ENCODE measurements around the gene IFI27L1. TPM values are rescaled to one million over a fixed set of nuclear protein-coding genes. Genes with fewer than 3 reads are reported as not detected.

The IFI27L1 gene
- total RNA-seq, 4 donors from 2014 or later, result 6.2 to 22.6 (median 10.3) TPM

DNA sequence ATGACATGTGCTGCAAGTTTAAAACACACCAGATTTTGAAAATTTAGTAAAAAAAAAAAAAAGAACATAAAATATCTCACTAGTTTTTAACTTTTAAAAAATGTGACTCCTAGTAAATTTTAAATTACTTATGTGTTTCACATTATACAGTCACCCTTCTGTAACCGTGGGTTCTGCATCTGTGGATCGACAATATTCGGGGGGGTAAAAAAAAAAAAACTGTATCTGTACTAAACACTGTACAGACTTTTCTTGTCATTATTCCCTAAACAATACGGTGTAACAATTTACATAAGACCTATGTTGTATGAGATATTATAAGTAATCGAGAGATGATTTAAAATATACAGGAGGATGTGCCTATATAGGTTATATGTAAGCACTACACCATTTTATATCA lies 3.3 kb upstream of the IFI27L1 start:
- WGBS, 2 donors, result 77 to 80% methylated on average over 5 of the region's 5 CpGs
- intact Hi-C loops (cut with DNase I; ENCODE audit: low total_unique reads), result no loop called here
- TF ChIP-seq, protein P1, sequence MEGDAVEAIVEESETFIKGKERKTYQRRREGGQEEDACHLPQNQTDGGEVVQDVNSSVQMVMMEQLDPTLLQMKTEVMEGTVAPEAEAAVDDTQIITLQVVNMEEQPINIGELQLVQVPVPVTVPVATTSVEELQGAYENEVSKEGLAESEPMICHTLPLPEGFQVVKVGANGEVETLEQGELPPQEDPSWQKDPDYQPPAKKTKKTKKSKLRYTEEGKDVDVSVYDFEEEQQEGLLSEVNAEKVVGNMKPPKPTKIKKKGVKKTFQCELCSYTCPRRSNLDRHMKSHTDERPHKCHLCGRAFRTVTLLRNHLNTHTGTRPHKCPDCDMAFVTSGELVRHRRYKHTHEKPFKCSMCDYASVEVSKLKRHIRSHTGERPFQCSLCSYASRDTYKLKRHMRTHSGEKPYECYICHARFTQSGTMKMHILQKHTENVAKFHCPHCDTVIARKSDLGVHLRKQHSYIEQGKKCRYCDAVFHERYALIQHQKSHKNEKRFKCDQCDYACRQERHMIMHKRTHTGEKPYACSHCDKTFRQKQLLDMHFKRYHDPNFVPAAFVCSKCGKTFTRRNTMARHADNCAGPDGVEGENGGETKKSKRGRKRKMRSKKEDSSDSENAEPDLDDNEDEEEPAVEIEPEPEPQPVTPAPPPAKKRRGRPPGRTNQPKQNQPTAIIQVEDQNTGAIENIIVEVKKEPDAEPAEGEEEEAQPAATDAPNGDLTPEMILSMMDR (IDR thresholded peaks at IDR 0.05), result no peak
- no peak for TF ChIP-seq POLR2A (IDR thresholded peaks at IDR 0.05)
- no peak overlapping the region for H3K4me3 ChIP-seq (ENCODE audit: low read depth, poor library complexity, severe bottlenecking)
- DNase-seq (ENCODE audit: low spot score in 2 of 2), result no peak

DNA sequence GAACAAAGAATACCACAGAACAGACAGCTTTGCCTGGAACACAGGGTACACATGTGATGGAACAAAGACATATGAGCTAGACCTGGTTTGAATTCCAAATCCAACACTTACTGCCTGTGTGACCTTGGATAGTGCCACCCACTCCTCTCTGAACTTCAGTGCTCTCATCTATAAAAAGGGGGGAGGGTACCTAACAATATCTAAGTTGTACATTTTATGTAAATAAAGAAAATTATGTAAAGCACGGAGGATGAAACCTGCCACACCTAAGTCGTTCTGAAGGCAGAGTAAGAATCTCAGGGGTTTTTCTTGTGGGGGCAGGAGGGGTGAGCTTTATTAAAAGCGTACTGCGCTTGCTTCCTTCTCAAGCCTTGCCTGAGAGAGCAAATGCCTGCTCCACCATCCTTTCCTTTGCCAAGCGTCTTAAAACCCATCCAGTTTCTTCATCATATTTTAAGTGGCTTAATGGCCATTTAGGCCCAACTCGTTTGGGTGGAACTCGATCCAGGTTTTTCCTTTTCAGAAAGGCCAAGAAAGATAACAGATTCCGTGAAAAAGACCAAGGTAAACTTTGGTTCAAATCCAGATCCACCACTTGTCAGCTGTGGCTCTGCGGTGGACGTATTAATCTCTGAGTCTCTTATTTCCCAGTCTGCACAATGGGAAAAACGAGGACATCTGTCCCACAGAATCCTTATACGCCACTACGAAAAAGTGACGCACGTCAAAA lies 1.1 kb upstream of the IFI27L1 start:
- TF ChIP-seq POLR2A (IDR thresholded peaks at IDR 0.05), result no peak
- TF ChIP-seq, protein P1 (IDR thresholded peaks at IDR 0.05), result no peak
- peak overlapping the region; percentile 92 for H3K4me3 ChIP-seq (ENCODE audit: low read depth, poor library complexity, severe bottlenecking)
- intact Hi-C loops (cut with DNase I; ENCODE audit: low total_unique reads), result no loop called here
- WGBS, 2 donors, result 2 to 3% methylated on average over 15 of the region's 15 CpGs
- no peak for DNase-seq (ENCODE audit: low spot score in 2 of 2)

DNA sequence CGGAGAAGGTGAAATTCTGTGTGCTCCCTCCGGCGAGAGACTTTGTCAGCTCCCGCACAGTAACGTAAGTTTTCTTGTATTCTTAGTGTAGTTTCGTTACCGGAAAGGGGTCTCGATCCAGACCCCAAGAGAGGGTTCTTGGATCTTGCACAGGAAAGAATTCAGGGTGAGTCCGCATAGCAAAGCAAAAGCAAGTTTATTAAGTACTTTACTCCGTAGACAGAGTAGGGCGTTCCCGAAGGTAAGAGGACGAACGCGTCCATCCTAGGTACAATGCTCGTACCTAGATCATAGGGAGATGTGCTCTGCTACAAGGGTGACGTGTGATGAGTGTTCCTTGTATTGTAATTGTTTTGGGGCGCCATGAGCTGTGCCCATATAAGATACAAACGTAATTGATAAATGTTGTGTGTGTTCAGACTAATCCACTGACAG lies 293 bp downstream of the IFI27L1 start:
- TF ChIP-seq, protein P1 (IDR thresholded peaks at IDR 0.05), result no peak
- TF ChIP-seq POLR2A (IDR thresholded peaks at IDR 0.05), result no peak
- peak overlapping the region; percentile 92 for H3K4me3 ChIP-seq (ENCODE audit: low read depth, poor library complexity, severe bottlenecking)
- intact Hi-C loops (cut with DNase I; ENCODE audit: low total_unique reads), result no loop called here
- WGBS, 2 donors, result 0 to 1% methylated on average over 19 of the region's 19 CpGs
- no peak for DNase-seq (ENCODE audit: low spot score in 2 of 2)

GRCh38 chr14:94087891-94088290 lies 6.8 kb downstream of the IFI27L1 start:
- WGBS, 2 donors, result 43 to 88% methylated on average over 4 of the region's 4 CpGs
- no peak for DNase-seq (ENCODE audit: low spot score in 2 of 2)
- intact Hi-C loops (cut with DNase I; ENCODE audit: low total_unique reads), result no loop called here
- H3K4me3 ChIP-seq (ENCODE audit: low read depth, poor library complexity, severe bottlenecking), result no peak overlapping the region
- TF ChIP-seq POLR2A (IDR thresholded peaks at IDR 0.05), result no peak
- TF ChIP-seq, protein P1 (IDR thresholded peaks at IDR 0.05), result no peak

- WGBS, 2 donors, result 85 to 86% methylated on average over 5 of the region's 5 CpGs
- intact Hi-C loops (cut with DNase I; ENCODE audit: low total_unique reads), result no loop called here
- TF ChIP-seq, protein P1 (IDR thresholded peaks at IDR 0.05), result no peak
- TF ChIP-seq POLR2A (IDR thresholded peaks at IDR 0.05), result no peak
- DNase-seq (ENCODE audit: low spot score in 2 of 2), result no peak
- H3K4me3 ChIP-seq (ENCODE audit: low read depth, poor library complexity, severe bottlenecking), result no peak overlapping the region
Measured at GRCh38 chr14:94088516-94088915, 7.4 kb downstream of the IFI27L1 start.

DNA sequence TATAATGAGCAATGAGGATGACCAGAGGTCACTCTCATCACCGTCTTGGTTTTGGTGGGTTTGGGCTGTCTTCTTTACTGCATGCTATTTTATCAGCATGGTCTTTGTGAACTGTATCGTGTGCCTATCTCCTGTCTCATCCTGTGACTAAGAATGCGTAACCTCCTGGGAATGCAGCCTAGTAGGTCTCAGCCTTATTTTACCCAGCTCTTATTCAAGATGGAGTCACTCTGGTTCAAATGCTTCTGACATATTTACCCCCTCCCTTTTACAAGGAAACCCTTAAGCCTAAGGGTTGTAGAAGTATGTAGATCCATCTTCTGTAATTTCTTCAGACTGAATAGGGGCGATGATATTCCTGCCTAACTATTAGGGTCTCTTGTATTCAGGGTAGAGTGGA lies 8.4 kb downstream of the IFI27L1 start:
- intact Hi-C loops (cut with DNase I; ENCODE audit: low total_unique reads), result no loop called here
- WGBS, 2 donors, result 92 to 94% methylated on average over 4 of the region's 4 CpGs
- TF ChIP-seq POLR2A (IDR thresholded peaks at IDR 0.05), result no peak
- TF ChIP-seq, protein P1 (IDR thresholded peaks at IDR 0.05), result no peak

More for the DNA sequence above, 8.4 kb downstream of the IFI27L1 start:
- DNase-seq (ENCODE audit: low spot score in 2 of 2), result no peak
- H3K4me3 ChIP-seq (ENCODE audit: low read depth, poor library complexity, severe bottlenecking), result no peak overlapping the region

All from lower leg skin (tissue), 4 donors.